Neural crest cell (in vitro differentiated cells): ENCODE measurements around the gene FAM237A. TPM values are rescaled to one million over a fixed set of nuclear protein-coding genes. Genes with fewer than 3 reads are reported as not detected.

Experiments used
- DNase-seq: peaks from one replicate; pipeline ENCODE4 v3.0.0; 2021; ENCODE audit warnings: low read depth, mixed read lengths, low spot score
- H3K27ac Mint-ChIP-seq: one replicate; pipeline ENCODE4 v1.8.0; 2021; ENCODE audit warnings: mild to moderate bottlenecking, mixed read lengths; ENCODE audit not compliant: unreplicated experiment
- H3K27me3 Mint-ChIP-seq: 2 replicates; pipeline ENCODE4 v1.8.0; 2021; ENCODE audit warnings: low read depth, mild to moderate bottlenecking, mixed read lengths
- H3K36me3 Mint-ChIP-seq: 2 replicates; pipeline ENCODE4 v1.8.0; 2021; ENCODE audit warnings: low read depth, mild to moderate bottlenecking, mixed read lengths
- H3K4me1 Mint-ChIP-seq: 2 replicates; pipeline ENCODE4 v1.8.0; 2021; ENCODE audit warnings: mixed read lengths
- H3K4me3 Mint-ChIP-seq: one replicate; pipeline ENCODE4 v1.8.0; 2021; ENCODE audit warnings: mild to moderate bottlenecking, mixed read lengths
- H3K9me3 Mint-ChIP-seq: 2 replicates; pipeline ENCODE4 v1.8.0; 2021; ENCODE audit warnings: mixed read lengths
- total RNA-seq: library from RNA; stranded (reverse); gene quantifications from 2 replicates; pipeline ENCODE4 v1.2.1, GENCODE V29; 2021
- TF ChIP-seq, protein P1 (sequence below): fragments of 200-600 bp; sonication (generic); conservative IDR thresholded peaks from 2 replicates; pipeline ENCODE4 v1.5.0; 2021; ENCODE audit warnings: antibody characterized with exemption, mild to moderate bottlenecking

FAM237A gene
- total RNA-seq, 1 donor from 2014 or later = not detected

DNA sequence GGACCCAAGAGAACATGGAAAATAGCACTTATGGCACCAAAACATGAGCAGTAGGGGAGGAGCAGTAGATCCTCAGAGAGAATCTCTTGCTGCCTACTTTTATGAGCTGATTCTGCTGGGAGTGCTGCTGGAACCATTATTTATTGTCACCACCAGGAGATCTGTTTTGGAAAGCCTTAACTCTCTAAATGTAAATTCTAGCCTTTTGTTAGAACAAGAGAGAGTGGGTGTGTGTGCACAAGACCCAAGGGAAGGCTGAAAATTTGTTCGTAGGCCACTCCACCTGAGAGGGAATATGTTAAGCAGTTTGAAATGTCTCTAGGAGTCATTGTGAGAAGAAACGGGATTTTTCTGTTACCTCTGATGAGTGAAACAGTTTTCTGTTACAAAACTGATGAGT is 16.2 kb upstream of the FAM237A start:
- peaks cover 5% of the 10 kb centered on the region for H3K4me1 Mint-ChIP-seq
- no peak overlapping the region for H3K4me3 Mint-ChIP-seq
- H3K36me3 Mint-ChIP-seq = no peaks in the 10 kb centered on the region

DNA sequence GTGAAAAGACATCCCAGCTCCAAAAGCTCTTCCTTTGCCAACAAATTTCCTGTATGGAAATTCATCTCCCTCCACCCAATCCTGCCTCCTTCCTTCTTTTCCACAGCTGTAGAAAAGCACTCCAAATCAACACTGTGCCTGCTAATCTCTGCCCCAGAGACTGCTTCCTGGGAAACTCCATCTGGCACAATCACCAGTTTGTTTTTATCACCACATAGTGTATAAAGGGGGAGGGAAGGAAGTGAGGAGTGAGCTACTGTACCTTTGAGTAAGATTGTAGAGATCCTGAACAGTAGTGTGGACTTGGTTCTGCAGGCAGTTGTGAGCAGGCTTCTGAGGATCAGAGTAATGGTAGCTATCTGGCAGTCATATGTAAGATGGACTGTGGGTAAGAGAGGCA is 14.7 kb upstream of the FAM237A start:
- H3K36me3 Mint-ChIP-seq = no peaks in the 10 kb centered on the region
- DNase-seq = no peak
- no peak overlapping the region for H3K27ac Mint-ChIP-seq
- no peaks in the 10 kb centered on the region for H3K9me3 Mint-ChIP-seq
- peaks cover 5% of the 10 kb centered on the region for H3K4me1 Mint-ChIP-seq
- H3K27me3 Mint-ChIP-seq = peaks cover 16% of the 10 kb centered on the region
- H3K4me3 Mint-ChIP-seq = no peak overlapping the region
- TF ChIP-seq, protein P1, sequence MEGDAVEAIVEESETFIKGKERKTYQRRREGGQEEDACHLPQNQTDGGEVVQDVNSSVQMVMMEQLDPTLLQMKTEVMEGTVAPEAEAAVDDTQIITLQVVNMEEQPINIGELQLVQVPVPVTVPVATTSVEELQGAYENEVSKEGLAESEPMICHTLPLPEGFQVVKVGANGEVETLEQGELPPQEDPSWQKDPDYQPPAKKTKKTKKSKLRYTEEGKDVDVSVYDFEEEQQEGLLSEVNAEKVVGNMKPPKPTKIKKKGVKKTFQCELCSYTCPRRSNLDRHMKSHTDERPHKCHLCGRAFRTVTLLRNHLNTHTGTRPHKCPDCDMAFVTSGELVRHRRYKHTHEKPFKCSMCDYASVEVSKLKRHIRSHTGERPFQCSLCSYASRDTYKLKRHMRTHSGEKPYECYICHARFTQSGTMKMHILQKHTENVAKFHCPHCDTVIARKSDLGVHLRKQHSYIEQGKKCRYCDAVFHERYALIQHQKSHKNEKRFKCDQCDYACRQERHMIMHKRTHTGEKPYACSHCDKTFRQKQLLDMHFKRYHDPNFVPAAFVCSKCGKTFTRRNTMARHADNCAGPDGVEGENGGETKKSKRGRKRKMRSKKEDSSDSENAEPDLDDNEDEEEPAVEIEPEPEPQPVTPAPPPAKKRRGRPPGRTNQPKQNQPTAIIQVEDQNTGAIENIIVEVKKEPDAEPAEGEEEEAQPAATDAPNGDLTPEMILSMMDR = no peak

More for the DNA sequence above, 16.2 kb upstream of the FAM237A start:
- Mint-ChIP-seq H3K27me3 (peaks cover 16% of the 10 kb centered on the region), H3K27ac (no peak overlapping the region), H3K9me3 (no peaks in the 10 kb centered on the region)
- TF ChIP-seq, protein P1 = no peak
- DNase-seq = no peak

DNA sequence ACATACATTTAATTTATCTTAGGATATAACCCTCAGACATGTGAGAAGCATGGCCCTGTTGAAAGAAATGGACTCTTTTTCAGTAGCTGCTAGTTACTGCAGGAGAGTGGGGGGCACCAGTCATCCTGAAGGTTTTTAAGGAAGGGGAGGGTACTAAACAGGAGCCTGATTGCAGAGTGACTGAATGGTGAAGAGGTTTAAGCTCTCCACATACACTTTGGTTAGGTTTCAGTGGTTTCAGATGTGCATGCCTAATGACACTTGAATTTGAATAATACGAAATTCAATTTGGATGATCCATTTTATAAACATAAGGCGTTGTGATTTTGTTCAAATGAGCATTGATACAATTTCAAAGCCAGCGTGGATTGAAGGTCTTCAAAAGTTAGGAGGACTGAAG is 10.9 kb upstream of the FAM237A start:
- Mint-ChIP-seq H3K4me3 (no peak overlapping the region), H3K27ac (no peak overlapping the region), H3K4me1 (peaks cover 5% of the 10 kb centered on the region), H3K36me3 (no peaks in the 10 kb centered on the region), H3K9me3 (no peaks in the 10 kb centered on the region), H3K27me3 (peaks cover 33% of the 10 kb centered on the region)
- TF ChIP-seq, protein P1 = no peak
- DNase-seq = no peak

DNA sequence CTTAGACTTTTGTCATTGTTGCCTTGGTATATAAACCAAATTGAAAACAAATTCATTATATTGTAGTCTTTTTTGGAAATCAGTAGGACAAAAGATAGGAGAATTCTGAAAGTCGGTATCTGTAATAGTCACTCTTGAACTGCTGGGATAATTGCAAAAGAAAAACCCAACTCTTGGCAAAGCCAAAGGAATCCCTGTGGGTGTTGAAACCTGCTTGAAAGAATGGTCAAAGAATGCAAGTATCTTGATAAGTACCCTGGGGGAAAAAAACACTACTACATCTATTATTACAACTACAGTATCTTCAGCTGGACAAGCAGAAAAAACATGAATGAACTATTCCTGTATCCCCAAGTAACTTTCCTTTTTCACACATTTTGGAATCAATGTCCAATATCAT is 7.3 kb upstream of the FAM237A start:
- H3K27me3 Mint-ChIP-seq = peaks cover 18% of the 10 kb centered on the region
- H3K4me1 Mint-ChIP-seq = peaks cover under 1% of the 10 kb centered on the region
- no peak overlapping the region for H3K4me3 Mint-ChIP-seq
- no peak for DNase-seq
- H3K27ac Mint-ChIP-seq = no peak overlapping the region
- TF ChIP-seq, protein P1 = no peak
- no peaks in the 10 kb centered on the region for H3K36me3 Mint-ChIP-seq
- H3K9me3 Mint-ChIP-seq = no peaks in the 10 kb centered on the region

DNA sequence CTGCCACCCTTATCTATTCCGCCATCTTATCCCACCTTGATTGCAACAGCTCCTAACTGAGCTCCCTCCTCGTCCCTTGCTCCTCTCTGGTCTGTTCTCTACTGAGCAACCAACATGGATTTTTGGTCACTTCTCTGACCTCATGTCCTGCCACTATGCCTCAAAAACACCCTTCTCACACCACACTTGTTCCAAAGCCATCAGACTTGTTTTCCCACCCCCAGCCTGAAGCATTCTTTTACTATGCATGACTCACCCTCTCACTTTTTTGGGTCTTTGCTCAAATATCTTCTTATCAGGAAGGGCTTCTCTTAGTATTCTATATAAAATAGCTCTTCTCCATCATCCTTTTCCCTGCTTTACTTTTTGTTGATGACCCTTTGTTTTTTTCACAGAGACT is 2.7 kb upstream of the FAM237A start:
- no peak overlapping the region for H3K4me3 Mint-ChIP-seq
- no peak overlapping the region for H3K27ac Mint-ChIP-seq
- DNase-seq = no peak
- peaks cover 6% of the 10 kb centered on the region for H3K4me1 Mint-ChIP-seq
- no peaks in the 10 kb centered on the region for H3K9me3 Mint-ChIP-seq
- H3K36me3 Mint-ChIP-seq = no peaks in the 10 kb centered on the region
- peaks cover 21% of the 10 kb centered on the region for H3K27me3 Mint-ChIP-seq
- TF ChIP-seq, protein P1 = no peak

DNA sequence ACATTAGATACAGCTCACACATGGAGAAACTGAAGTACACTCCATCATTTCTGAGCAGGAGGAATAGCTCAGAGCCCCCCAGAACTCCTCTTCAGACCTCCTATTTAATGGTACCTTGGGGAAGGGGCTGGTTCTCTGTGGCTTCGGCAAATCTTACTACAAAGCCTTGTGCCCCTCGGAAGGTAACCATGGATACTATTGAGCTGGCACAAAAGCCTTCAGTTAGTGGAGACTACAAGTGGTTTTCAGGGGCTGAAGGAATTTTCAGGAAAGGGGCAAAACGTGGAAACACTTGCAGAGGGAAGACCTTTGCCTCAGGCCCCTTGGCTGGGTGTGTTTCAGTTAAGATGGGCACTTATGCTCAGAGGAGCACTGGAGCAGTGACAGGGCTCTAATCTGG is 1.1 kb upstream of the FAM237A start:
- no peak for DNase-seq
- no peak overlapping the region for H3K27ac Mint-ChIP-seq
- TF ChIP-seq, protein P1 = no peak
- no peaks in the 10 kb centered on the region for H3K36me3 Mint-ChIP-seq
- H3K4me1 Mint-ChIP-seq = peaks cover 6% of the 10 kb centered on the region
- no peak overlapping the region for H3K4me3 Mint-ChIP-seq
- H3K9me3 Mint-ChIP-seq = no peaks in the 10 kb centered on the region
- peaks cover 21% of the 10 kb centered on the region for H3K27me3 Mint-ChIP-seq
